Stimulated activated CD8-positive, alpha-beta memory T cell treated with anti-CD3 and anti-CD28 coated beads, Interleukin-2, amount 100 ng/mL, for 48 hours (primary cell): ENCODE measurements around the gene GSN.
"Not testable (repeated sequence)": the region's sequence is repeated elsewhere in the genome, so short reads cannot be mapped to it uniquely, and the experiment has no call there.

Source experiments
- DNase-seq, 2 donors: peaks; one replicate each; pipeline ENCODE4 v3.0.0-alpha.2; 2020; ENCODE audit warnings: low read depth in 2 of 2

The GSN gene

GRCh38 chr9:121288673-121289025, 20.7 kb downstream of the GSN start:
- no peak for DNase-seq

- DNase-seq, result no peak
Measured at GRCh38 chr9:121289026-121289771, 21.2 kb downstream of the GSN start.

- DNase-seq, result no peak
Measured at GRCh38 chr9:121289772-121290370, 21.9 kb downstream of the GSN start.

GRCh38 chr9:121291536-121291935, 23.6 kb downstream of the GSN start:
- DNase-seq, result not testable (repeated sequence)

- DNase-seq, result no peak
Measured at GRCh38 chr9:121292051-121292450, 24.1 kb downstream of the GSN start.

GRCh38 chr9:121292801-121293241, 24.9 kb downstream of the GSN start:
- DNase-seq, result no peak

GRCh38 chr9:121294151-121294743, 26.3 kb downstream of the GSN start:
- no peak for DNase-seq

GRCh38 chr9:121294866-121295661, 27.1 kb downstream of the GSN start:
- DNase-seq, result no peak

- DNase-seq, result no peak
Measured at GRCh38 chr9:121295662-121296191, 27.8 kb downstream of the GSN start.

GRCh38 chr9:121296213-121297127, 28.5 kb downstream of the GSN start:
- DNase-seq, result no peak

- no peak for DNase-seq
Measured at GRCh38 chr9:121297389-121297788, 29.4 kb downstream of the GSN start.

GRCh38 chr9:121298016-121298538, 30.1 kb downstream of the GSN start:
- DNase-seq, result no peak

- DNase-seq, result no peak
Measured at GRCh38 chr9:121298689-121299466, 30.9 kb downstream of the GSN start.

- DNase-seq, result peak in 1 of 2 donors; percentile 14
Measured at GRCh38 chr9:121299467-121300282, 31.7 kb downstream of the GSN start.

GRCh38 chr9:121300283-121301119, 32.5 kb downstream of the GSN start:
- DNase-seq, result no peak

- DNase-seq, result no peak
Measured at GRCh38 chr9:121301881-121302286, 33.9 kb downstream of the GSN start.

- DNase-seq, result no peak
Measured at GRCh38 chr9:121302341-121302740, 34.4 kb downstream of the GSN start.

- DNase-seq, result no peak
Measured at GRCh38 chr9:121302786-121303185, 34.8 kb downstream of the GSN start.
